ENCODE data around the gene EXOC6. TPM values are rescaled to one million over a fixed set of nuclear protein-coding genes. Genes with fewer than 3 reads are reported as not detected.

The EXOC6 gene
- total RNA-seq, 1 donor from 2014 or later: 19.6 TPM

- no peak for TF ChIP-seq CTCF (IDR thresholded peaks at IDR 0.05)
- no peaks in the 10 kb centered on the region for H3K9me3 ChIP-seq
- H3K36me3 ChIP-seq: no peaks in the 10 kb centered on the region
- ATAC-seq: no peak
- no peak overlapping the region for H3K4me3 ChIP-seq
- H3K27ac ChIP-seq: no peak overlapping the region
- intact Hi-C loops (cut with DNase I): no loop called here
- H3K27me3 ChIP-seq (ENCODE audit: low read depth): no peaks in the 10 kb centered on the region
- no peak for DNase-seq
- peaks cover 9% of the 10 kb centered on the region for H3K4me1 ChIP-seq
Observed at GRCh38 chr10:92834986-92835385, 13.3 kb upstream of the EXOC6 start.

GRCh38 chr10:92837456-92837855 is 10.9 kb upstream of the EXOC6 start:
- Histone ChIP-seq H3K27ac (no peak overlapping the region), H3K9me3 (no peaks in the 10 kb centered on the region), H3K36me3 (no peaks in the 10 kb centered on the region), H3K4me1 (no peaks in the 10 kb centered on the region), H3K4me3 (no peak overlapping the region), H3K27me3 (ENCODE audit: low read depth) (no peaks in the 10 kb centered on the region)
- TF ChIP-seq CTCF (IDR thresholded peaks at IDR 0.05): no peak
- intact Hi-C loops (cut with DNase I): no loop called here
- DNase-seq (no peak), ATAC-seq (no peak)

GRCh38 chr10:92839191-92840085 is 8.9 kb upstream of the EXOC6 start:
- TF ChIP-seq CTCF (IDR thresholded peaks at IDR 0.05): peak; percentile 30
- intact Hi-C loops (cut with DNase I): no loop called here
- H3K27me3 ChIP-seq (ENCODE audit: low read depth): no peaks in the 10 kb centered on the region
- H3K4me3 ChIP-seq: no peak overlapping the region
- no peaks in the 10 kb centered on the region for H3K36me3 ChIP-seq
- H3K4me1 ChIP-seq: peaks cover under 1% of the 10 kb centered on the region
- no peaks in the 10 kb centered on the region for H3K9me3 ChIP-seq
- ATAC-seq (peak in 1 of 2 donors; percentile 59), DNase-seq (peak; percentile 79)
- H3K27ac ChIP-seq: no peak overlapping the region

GRCh38 chr10:92844746-92845145 is 3.6 kb upstream of the EXOC6 start:
- no peak for TF ChIP-seq CTCF (IDR thresholded peaks at IDR 0.05)
- no peaks in the 10 kb centered on the region for H3K9me3 ChIP-seq
- no peak overlapping the region for H3K4me3 ChIP-seq
- H3K36me3 ChIP-seq: no peaks in the 10 kb centered on the region
- no peak overlapping the region for H3K27ac ChIP-seq
- peaks cover 27% of the 10 kb centered on the region for H3K4me1 ChIP-seq
- ATAC-seq (no peak), DNase-seq (no peak)
- intact Hi-C loops (cut with DNase I): no loop called here
- no peaks in the 10 kb centered on the region for H3K27me3 ChIP-seq (ENCODE audit: low read depth)

GRCh38 chr10:92845921-92846320 is 2.4 kb upstream of the EXOC6 start:
- no peak for TF ChIP-seq CTCF (IDR thresholded peaks at IDR 0.05)
- Histone ChIP-seq H3K27ac (peak overlapping the region; percentile 36), H3K9me3 (no peaks in the 10 kb centered on the region), H3K27me3 (ENCODE audit: low read depth) (no peaks in the 10 kb centered on the region), H3K4me3 (no peak overlapping the region), H3K36me3 (no peaks in the 10 kb centered on the region), H3K4me1 (peaks cover 33% of the 10 kb centered on the region)
- intact Hi-C loops (cut with DNase I): no loop called here
- ATAC-seq: no peak
- no peak for DNase-seq

All from lower lobe of right lung (tissue), 2 donors.